IgD-negative memory B cell (primary cell): ENCODE measurements around the gene PDCD11. TPM values are rescaled to one million over a fixed set of nuclear protein-coding genes. Genes with fewer than 3 reads are reported as not detected.
A peak's percentile ranks its signal among the peaks of the same experiment; 100 is the strongest.
"Not testable (repeated sequence)": the region's sequence is repeated elsewhere in the genome, so short reads cannot be mapped to it uniquely, and the experiment has no call there.

Source experiments
- H3K27ac Mint-ChIP-seq, 3 donors: one replicate each; pipeline ENCODE4 v1.8.0; 2020 to 2022; ENCODE audit warnings: mild to moderate bottlenecking in 3 of 3, mixed read lengths in 3 of 3, moderate library complexity in 1 of 3
- H3K27me3 Mint-ChIP-seq: one replicate; pipeline ENCODE4 v1.8.0; 2021; ENCODE audit warnings: mixed read lengths
- H3K36me3 Mint-ChIP-seq: one replicate; pipeline ENCODE4 v1.8.0; 2020; ENCODE audit warnings: mild to moderate bottlenecking, mixed read lengths
- H3K4me1 Mint-ChIP-seq, 3 donors: one replicate each; pipeline ENCODE4 v1.8.0; 2020 to 2022; ENCODE audit warnings: mixed read lengths in 3 of 3, mild to moderate bottlenecking in 1 of 3
- H3K4me3 Mint-ChIP-seq, 4 donors: one replicate each; pipeline ENCODE4 v1.8.0; 2020 to 2022; ENCODE audit warnings: mild to moderate bottlenecking in 4 of 4, mixed read lengths in 4 of 4, moderate library complexity in 3 of 4
- H3K9me3 Mint-ChIP-seq, 3 donors: one replicate each; pipeline ENCODE4 v1.8.0; 2020 to 2021; ENCODE audit warnings: mixed read lengths in 3 of 3, mild to moderate bottlenecking in 1 of 3
- polyA plus RNA-seq: library from polyadenylated mRNA; unstranded; fragments of 300-500 nt; fragmentation: Illumina TruSeq; gene quantifications from one replicate; pipeline ENCODE4 v1.2.3, GENCODE V29; 2021

PDCD11 gene
- polyA plus RNA-seq, 1 donor from 2014 or later = 13.5 TPM

DNA sequence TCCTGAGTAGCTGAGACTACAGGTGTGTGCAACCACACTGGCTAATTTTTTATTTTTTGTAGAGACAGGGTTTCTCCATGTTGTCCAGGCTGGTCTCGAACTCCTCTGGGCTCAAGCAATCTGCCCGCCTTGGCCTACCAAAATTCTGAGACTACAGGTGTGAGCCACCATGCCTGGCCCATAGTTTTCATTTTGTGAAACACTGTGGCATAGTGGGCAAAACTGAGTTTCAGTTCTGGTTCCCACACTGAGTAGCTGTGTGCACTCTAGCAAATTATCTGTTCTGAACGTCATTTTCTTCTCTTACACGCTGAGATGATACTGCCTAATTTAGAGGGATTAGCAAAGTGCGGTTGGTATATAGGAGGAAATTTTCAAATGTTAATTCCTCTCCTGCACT, 13.7 kb upstream of the PDCD11 start:
- H3K36me3 Mint-ChIP-seq = peaks cover 5% of the 10 kb centered on the region
- H3K27me3 Mint-ChIP-seq = no peaks in the 10 kb centered on the region
- no peak overlapping the region for H3K4me3 Mint-ChIP-seq
- H3K4me1 Mint-ChIP-seq = peaks cover 0 to 3% (median 0%) of the 10 kb centered on the region in 3 donors
- H3K27ac Mint-ChIP-seq = no peak overlapping the region
- H3K9me3 Mint-ChIP-seq = no peaks in the 10 kb centered on the region

DNA sequence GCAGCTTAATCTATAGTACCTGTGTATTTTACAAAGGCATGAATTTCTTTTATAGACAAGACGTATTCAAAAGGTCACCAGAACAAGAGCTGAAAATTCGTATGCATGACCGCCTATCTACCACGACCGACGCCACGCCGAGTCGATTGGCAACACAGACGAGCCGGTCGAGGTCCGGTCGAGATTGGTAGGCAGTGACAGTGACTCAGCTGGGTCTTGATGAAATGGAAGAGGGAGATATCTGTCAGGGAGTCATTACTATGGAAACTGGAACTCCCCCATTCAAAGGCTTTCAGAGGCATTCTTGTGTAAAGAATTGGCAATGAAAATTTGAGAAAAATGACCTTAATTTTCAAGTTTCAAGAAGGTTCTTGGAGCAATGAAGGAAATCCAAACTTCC, 2.2 kb upstream of the PDCD11 start:
- H3K9me3 Mint-ChIP-seq = no peaks in the 10 kb centered on the region
- H3K27me3 Mint-ChIP-seq = no peaks in the 10 kb centered on the region
- H3K4me1 Mint-ChIP-seq = peaks cover 33 to 39% (median 38%) of the 10 kb centered on the region in 3 donors
- H3K36me3 Mint-ChIP-seq = peaks cover 2% of the 10 kb centered on the region
- peak overlapping the region; percentile 60 to 93 (median 80) for H3K4me3 Mint-ChIP-seq
- H3K27ac Mint-ChIP-seq = peak overlapping the region in 1 of 3 donors; percentile 40

DNA sequence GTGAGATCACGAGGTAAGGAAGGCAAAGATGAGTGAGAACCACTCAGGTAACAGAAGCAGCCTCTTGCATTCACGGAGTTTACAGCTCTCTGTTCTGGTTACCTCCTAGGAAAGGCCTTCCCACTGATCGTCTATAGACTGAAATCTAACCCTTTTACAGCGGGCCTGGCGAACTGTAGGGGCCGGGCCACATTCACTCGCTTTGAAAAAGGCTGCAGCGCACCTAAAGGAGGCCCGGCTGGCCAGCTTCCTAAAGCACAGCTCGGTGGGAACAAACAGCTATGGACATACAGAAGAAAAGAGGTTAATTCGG, 716 bp upstream of the PDCD11 start:
- H3K27me3 Mint-ChIP-seq = no peaks in the 10 kb centered on the region
- H3K4me1 Mint-ChIP-seq = peaks cover 35 to 39% (median 38%) of the 10 kb centered on the region in 3 donors
- H3K9me3 Mint-ChIP-seq = no peaks in the 10 kb centered on the region
- H3K4me3 Mint-ChIP-seq = peak overlapping the region; percentile 96 to 99 (median 97)
- H3K27ac Mint-ChIP-seq = peak overlapping the region; percentile 59 to 97 (median 97)
- peaks cover 4% of the 10 kb centered on the region for H3K36me3 Mint-ChIP-seq

DNA sequence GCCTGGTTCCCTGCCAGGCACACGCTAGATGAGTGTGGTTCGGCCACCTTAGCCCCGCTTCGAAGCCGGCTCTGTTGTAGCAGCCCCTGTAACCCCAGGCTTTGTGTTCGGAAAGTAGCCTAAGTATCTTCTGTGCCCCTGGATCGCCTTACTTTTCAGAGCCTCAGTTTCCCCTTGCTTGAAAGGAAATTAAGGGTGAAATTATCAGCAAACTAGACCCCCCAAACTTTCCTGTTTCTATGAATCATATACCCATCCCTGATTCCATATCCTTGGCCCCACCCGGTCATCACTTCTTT, 312 bp downstream of the PDCD11 start:
- Mint-ChIP-seq H3K27me3 (no peaks in the 10 kb centered on the region), H3K9me3 (no peaks in the 10 kb centered on the region), H3K4me1 (peaks cover 35 to 39% (median 38%) of the 10 kb centered on the region in 3 donors), H3K4me3 (peak overlapping the region; percentile 96 to 99 (median 97)), H3K27ac (peak overlapping the region; percentile 59 to 97 (median 97)), H3K36me3 (peaks cover 4% of the 10 kb centered on the region)

DNA sequence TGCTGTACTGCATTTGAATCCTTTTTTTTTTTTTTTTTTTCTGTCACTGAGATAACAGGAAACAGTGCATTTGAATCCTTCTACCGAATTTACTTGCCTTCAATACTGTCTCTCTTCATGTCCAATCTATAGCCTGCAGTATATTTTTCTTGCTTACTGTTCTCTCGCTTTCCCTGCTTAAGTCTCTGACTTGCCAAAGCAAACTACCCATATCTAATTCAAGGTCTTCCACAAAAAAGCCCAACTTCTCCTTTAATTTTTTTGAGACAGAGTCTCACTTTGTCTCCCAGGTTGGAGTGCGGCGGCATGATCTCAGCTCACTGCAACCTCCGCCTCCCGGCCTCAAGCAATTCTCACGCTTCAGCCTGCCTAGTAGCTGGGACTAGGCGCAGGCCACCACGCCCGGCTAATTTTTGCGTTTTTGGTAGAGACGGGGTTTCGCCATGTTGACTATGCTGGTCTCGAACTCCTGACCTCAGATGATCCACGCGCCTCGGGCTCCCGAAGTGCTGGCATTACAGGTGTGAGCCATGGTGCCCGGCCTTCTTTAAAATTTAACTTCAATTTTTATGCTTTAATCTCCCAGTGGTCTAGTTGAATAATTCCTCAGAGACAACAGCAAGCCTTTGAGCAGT, 882 bp downstream of the PDCD11 start:
- no peaks in the 10 kb centered on the region for H3K9me3 Mint-ChIP-seq
- no peaks in the 10 kb centered on the region for H3K27me3 Mint-ChIP-seq
- H3K4me3 Mint-ChIP-seq = peak overlapping the region; percentile 96 to 99 (median 97)
- peak overlapping the region; percentile 59 to 97 (median 97) for H3K27ac Mint-ChIP-seq
- peaks cover 4% of the 10 kb centered on the region for H3K36me3 Mint-ChIP-seq
- H3K4me1 Mint-ChIP-seq = peaks cover 35 to 39% (median 38%) of the 10 kb centered on the region in 3 donors

DNA sequence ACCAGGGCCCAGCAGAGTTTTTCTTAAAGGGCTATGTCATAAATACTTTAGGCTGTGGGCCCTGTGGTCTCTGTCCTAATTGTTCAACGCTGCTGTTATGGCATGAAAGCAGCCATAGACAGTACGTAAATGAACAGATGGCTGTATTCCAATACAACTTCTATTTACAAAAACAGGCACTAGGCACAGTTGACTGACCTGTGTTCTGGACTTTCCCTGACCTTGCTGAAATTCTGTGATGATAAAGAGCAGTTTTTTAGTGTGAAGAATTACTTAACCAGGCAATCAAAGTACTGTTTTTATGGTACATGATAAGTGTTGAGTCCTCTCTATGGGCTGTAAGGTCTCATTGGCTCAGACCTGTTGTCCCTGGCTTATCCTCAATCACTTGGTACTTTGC, 17.1 kb downstream of the PDCD11 start:
- Mint-ChIP-seq H3K9me3 (no peaks in the 10 kb centered on the region), H3K36me3 (peaks cover 4% of the 10 kb centered on the region), H3K27me3 (no peaks in the 10 kb centered on the region), H3K4me1 (peaks cover 0 to 4% (median 1%) of the 10 kb centered on the region in 3 donors), H3K27ac (no peak overlapping the region), H3K4me3 (no peak overlapping the region)

DNA sequence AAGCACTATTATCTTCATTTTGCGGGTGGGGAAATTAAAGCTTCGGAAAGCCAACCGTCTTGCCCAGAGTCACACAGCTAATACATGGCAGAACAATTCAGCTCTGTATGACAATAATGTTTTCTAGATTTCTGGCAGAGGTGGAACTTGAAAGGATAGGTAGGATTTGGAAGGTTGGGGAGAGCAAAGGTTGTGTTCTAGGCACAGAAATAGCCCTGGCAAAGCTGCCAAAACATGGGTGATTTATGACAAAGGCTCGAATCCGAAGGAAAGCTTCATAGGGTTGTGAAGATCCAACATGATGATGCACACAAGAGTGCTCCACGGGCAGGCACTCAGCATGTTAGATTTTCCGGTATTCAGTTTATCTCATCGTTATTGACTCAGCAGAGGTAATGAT, 19.2 kb downstream of the PDCD11 start:
- Mint-ChIP-seq H3K27ac (no peak overlapping the region), H3K4me3 (no peak overlapping the region), H3K27me3 (no peaks in the 10 kb centered on the region), H3K4me1 (peaks cover 0 to 4% (median 0%) of the 10 kb centered on the region in 3 donors), H3K9me3 (no peaks in the 10 kb centered on the region), H3K36me3 (peaks cover 4% of the 10 kb centered on the region)

DNA sequence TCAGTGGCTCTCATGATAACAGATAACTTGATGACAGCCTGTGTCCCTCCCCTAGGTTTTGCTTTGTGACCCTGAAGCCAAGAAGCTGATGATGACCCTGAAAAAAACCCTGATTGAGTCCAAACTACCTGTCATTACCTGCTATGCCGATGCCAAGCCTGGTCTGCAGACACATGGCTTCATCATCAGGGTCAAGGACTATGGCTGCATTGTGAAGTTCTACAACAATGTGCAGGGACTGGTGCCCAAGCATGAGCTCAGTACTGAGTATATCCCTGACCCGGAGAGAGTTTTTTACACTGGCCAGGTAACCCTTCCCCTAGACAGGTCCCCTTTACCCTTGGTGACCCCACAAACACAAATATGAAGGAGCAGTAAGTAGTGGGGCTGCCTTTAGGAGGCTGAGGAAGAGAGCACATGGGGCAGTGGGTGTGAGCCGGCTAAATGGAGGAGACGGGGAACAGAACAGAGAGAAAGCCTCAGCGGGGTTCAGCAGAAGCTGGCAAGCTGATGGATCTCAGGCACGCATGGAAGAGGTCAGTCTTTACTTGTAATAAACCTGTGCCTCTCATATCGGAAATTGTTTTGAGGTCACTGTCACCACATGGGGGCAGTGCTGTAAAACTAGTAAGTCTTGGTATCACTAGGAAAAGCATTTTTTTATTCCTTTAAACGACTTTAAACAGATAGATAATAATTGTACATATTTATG, 20.2 kb downstream of the PDCD11 start:
- Mint-ChIP-seq H3K4me1 (peaks cover 0 to 4% (median 0%) of the 10 kb centered on the region in 3 donors), H3K9me3 (no peaks in the 10 kb centered on the region), H3K27ac (peak overlapping the region in 1 of 3 donors; percentile 57), H3K4me3 (no peak overlapping the region), H3K36me3 (peaks cover 4% of the 10 kb centered on the region), H3K27me3 (no peaks in the 10 kb centered on the region)

DNA sequence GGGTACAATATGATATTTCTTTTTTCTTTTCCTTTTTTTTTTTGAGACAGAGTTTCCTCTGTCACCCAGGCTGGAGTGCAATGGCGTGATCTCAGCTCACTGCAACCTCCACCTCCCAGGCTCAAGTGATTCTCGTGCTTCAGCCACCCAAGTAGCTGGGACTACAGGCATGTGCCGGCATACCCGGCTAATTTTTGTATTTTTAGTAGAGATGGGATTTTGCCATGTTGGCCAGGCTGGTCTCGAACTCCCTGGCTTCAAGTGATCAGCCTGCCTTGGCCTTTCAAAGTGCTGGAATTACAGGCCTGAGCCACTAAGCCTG, 20.7 kb downstream of the PDCD11 start:
- not testable (repeated sequence) for H3K4me3 Mint-ChIP-seq, H3K4me1 Mint-ChIP-seq, H3K27me3 Mint-ChIP-seq, H3K9me3 Mint-ChIP-seq, H3K36me3 Mint-ChIP-seq
- peak overlapping the region in 1 of 3 donors; percentile 57 for H3K27ac Mint-ChIP-seq

DNA sequence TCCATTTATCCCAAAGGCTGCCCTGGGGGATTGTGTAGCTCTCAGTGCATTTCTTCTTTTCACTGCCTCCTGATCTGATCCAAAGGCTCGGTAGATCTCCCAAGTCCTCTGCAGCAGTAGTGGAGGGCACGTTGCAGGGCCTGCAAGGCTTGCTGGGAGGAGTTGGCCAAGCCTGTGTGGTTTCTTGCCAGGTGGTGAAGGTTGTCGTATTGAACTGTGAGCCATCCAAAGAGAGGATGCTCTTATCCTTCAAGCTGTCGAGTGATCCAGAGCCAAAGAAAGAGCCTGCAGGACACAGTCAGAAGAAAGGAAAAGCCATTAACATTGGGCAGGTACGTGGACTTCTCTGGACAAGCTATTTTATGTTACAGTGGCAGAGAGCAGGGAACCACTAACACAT, 21.2 kb downstream of the PDCD11 start:
- H3K36me3 Mint-ChIP-seq = peaks cover 4% of the 10 kb centered on the region

DNA sequence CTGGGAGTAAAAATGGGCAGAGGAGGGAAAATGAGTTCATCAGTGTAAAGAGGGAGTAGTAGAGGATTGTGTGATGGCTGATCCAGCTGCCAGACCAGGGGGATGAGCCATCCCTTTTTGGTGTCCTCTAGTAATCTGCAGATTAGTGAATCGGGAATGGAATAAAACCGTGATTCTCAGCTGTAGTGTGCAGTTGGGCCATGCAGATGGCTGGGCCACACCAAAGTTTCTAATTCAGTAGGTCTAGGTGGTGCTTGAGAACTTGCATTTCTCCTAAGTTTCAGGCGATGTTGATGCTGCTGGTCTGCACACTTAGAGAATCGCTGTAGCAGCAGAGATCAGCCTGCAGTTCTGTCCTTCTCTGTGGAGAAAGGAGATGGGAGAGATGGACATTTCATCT, 22.7 kb downstream of the PDCD11 start:
- H3K4me1 Mint-ChIP-seq = peaks cover 0 to 4% (median 0%) of the 10 kb centered on the region in 3 donors
- no peak overlapping the region for H3K4me3 Mint-ChIP-seq
- H3K9me3 Mint-ChIP-seq = no peaks in the 10 kb centered on the region
- H3K27ac Mint-ChIP-seq = no peak overlapping the region
- peaks cover under 1% of the 10 kb centered on the region for H3K36me3 Mint-ChIP-seq
- H3K27me3 Mint-ChIP-seq = no peaks in the 10 kb centered on the region

More for the DNA sequence above, 21.2 kb downstream of the PDCD11 start:
- no peaks in the 10 kb centered on the region for H3K27me3 Mint-ChIP-seq
- no peaks in the 10 kb centered on the region for H3K9me3 Mint-ChIP-seq
- no peak overlapping the region for H3K27ac Mint-ChIP-seq
- H3K4me1 Mint-ChIP-seq = peaks cover 0 to 4% (median 0%) of the 10 kb centered on the region in 3 donors
- no peak overlapping the region for H3K4me3 Mint-ChIP-seq

DNA sequence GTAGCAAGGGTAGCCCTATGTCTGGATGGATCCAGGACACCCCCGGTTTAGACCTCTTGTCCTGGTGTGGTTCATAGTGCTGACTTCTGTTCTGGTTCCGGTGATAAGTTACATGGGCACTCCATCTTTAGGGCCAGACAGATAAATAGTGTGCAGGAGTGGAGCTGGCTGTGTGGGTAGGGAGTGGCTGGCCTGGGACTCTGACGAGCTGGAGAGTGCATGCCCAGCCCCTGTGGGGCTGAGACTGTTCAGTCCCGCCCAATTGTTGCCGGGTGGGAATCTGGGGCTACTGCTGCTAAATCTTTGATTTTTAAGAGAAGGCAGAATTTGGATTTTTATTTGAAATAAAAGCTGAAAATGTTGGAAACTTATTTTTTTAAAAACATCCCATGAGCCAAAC, 27.3 kb downstream of the PDCD11 start:
- H3K27ac Mint-ChIP-seq = no peak overlapping the region
- H3K27me3 Mint-ChIP-seq = no peaks in the 10 kb centered on the region
- no peak overlapping the region for H3K4me3 Mint-ChIP-seq
- no peaks in the 10 kb centered on the region for H3K4me1 Mint-ChIP-seq
- H3K9me3 Mint-ChIP-seq = no peaks in the 10 kb centered on the region
- H3K36me3 Mint-ChIP-seq = no peaks in the 10 kb centered on the region

DNA sequence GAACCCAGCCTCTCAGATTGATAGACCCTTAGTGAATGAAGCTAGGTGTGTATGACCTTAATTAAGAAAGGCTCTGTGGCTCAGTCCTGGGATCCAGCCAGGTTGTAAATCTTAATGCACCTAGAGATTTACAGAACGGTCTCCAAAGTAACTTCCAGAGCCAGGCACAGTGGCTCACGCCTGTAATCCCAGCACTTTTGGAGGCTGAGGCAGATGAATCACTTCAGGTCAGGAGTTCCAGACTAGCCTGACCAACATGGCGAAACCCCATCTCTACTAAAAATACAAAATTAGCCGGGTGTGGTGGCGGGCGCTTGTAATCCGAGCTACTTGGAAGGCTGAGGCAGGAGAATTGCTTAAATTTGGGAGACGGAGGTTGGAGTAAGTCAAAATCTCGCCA, 31.4 kb downstream of the PDCD11 start:
- no peaks in the 10 kb centered on the region for H3K9me3 Mint-ChIP-seq
- peaks cover 0 to 3% (median 0%) of the 10 kb centered on the region in 3 donors for H3K4me1 Mint-ChIP-seq
- H3K36me3 Mint-ChIP-seq = peaks cover 4% of the 10 kb centered on the region
- H3K27me3 Mint-ChIP-seq = no peaks in the 10 kb centered on the region
- no peak overlapping the region for H3K4me3 Mint-ChIP-seq
- no peak overlapping the region for H3K27ac Mint-ChIP-seq

DNA sequence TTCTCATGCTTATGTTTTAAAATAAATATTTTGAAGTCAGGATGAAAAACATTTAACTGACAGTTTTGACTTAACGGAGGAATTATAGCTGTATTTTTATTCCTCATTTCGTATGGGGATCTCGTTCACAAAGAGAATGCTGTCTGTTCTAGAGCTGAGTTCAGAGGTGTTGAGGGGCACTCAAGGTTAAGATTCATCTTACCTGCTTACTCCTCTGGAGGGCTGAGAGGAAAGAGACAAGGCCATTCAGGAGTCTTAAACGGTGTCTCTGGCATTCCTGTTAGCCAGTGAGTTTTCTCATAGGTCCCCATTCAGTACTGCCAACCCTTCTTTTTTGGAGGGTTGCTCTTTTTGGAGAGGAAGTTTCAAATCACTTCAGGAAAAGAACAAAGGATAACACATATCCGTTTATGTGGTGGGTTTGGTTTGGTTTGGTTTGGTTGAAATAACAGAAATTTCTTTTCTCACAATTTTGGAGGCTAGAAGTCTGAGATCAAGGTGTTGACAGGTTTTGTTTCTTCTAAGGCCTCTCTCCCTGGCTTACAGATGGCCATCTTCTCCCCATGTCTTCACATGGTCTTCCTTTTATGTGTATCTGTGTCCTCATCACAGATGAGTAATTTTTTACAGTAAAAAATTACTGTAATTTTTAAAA, 32.7 kb downstream of the PDCD11 start:
- H3K36me3 Mint-ChIP-seq = peaks cover 4% of the 10 kb centered on the region
- no peak overlapping the region for H3K4me3 Mint-ChIP-seq
- peaks cover 0 to 3% (median 0%) of the 10 kb centered on the region in 3 donors for H3K4me1 Mint-ChIP-seq
- no peaks in the 10 kb centered on the region for H3K9me3 Mint-ChIP-seq
- H3K27me3 Mint-ChIP-seq = no peaks in the 10 kb centered on the region
- peak overlapping the region in 2 of 3 donors; percentile 33 to 56 for H3K27ac Mint-ChIP-seq

DNA sequence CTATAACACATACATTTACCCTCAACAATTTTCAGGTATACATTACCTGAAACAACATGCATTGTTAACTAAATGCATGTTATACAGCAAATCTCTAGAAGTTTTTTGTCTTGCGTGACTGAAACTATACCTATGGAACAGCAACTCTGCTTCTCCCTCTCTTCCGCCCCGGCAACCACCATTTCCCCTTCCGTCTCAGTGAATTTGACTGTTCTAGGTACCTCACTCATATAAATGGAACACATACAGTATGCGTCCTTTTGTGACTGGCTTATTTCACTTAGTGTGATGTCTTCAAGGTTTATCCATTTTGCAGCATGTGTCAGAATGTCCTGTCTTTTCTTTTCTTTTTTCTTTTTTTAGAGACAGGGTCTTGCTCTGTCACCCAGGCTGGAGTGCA, 33.2 kb downstream of the PDCD11 start:
- Mint-ChIP-seq H3K9me3 (no peaks in the 10 kb centered on the region), H3K36me3 (peaks cover 4% of the 10 kb centered on the region), H3K27ac (peak overlapping the region in 1 of 3 donors; percentile 33), H3K4me1 (peaks cover 0 to 3% (median 0%) of the 10 kb centered on the region in 3 donors), H3K27me3 (no peaks in the 10 kb centered on the region), H3K4me3 (no peak overlapping the region)

DNA sequence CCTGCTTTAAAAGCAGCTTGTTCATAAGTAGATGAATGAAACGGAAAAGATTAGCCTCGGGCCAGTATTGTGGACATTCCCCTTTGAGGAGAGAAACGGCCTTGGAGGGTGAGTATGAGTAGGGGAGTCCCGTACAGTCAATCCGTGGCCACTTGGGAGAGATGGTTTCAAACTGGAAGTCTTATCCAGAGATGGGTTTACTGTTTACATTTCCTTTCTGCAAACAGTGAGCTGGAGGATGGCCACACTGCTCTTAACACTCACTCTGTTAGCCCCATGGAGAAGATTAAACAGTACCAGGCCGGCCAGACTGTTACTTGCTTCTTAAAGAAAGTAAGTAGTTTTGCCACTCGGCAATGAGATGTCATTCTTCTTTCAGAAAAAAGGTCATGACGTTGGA, 35.5 kb downstream of the PDCD11 start:
- peaks cover 4% of the 10 kb centered on the region for H3K36me3 Mint-ChIP-seq
- peaks cover 0 to 3% (median 1%) of the 10 kb centered on the region in 3 donors for H3K4me1 Mint-ChIP-seq
- H3K9me3 Mint-ChIP-seq = no peaks in the 10 kb centered on the region
- H3K27ac Mint-ChIP-seq = no peak overlapping the region
- no peak overlapping the region for H3K4me3 Mint-ChIP-seq
- H3K27me3 Mint-ChIP-seq = no peaks in the 10 kb centered on the region
